ENCODE measurements around the gene NAV3. TPM values are rescaled to one million over a fixed set of nuclear protein-coding genes. Genes with fewer than 3 reads are reported as not detected.

NAV3 gene
- total RNA-seq, 1 experiment from 2014 or later: 3.0 TPM

GRCh38 chr12:77998236-77998786 lies 167.6 kb downstream of the NAV3 start:
- Histone ChIP-seq H2BK12ac (ENCODE audit: insufficient read length, low read depth, low read length) (no peak overlapping the region), H4K8ac (replicated peaks; ENCODE audit: insufficient read length, low read depth, low read length) (no peak overlapping the region), H3K27me3 (ENCODE audit: insufficient read depth, low read length) (no peaks in the 10 kb centered on the region), H4K91ac (ENCODE audit: insufficient read length, low read depth, low read length) (no peak overlapping the region), H2AK5ac (ENCODE audit: insufficient read length, low read length) (no peak overlapping the region), H3K79me2 (ENCODE audit: insufficient read depth, low read length) (no peaks in the 10 kb centered on the region), H3K9ac (ENCODE audit: extremely low read depth, insufficient read length, low read length) (no peak overlapping the region), H3K4ac (ENCODE audit: low read depth, low read length) (no peak overlapping the region), H3K23me2 (ENCODE audit: insufficient read length, low read depth, low read length, poor library complexity, severe bottlenecking) (no peaks in the 10 kb centered on the region), H4K20me1 (ENCODE audit: control insufficient read depth, insufficient read depth, insufficient read length) (no peaks in the 10 kb centered on the region), H3T11ph (ENCODE audit: low read length) (no peak overlapping the region), H3K4me2 (ENCODE audit: insufficient read depth, insufficient read length, low read length) (no peak overlapping the region), H3K27ac (ENCODE audit: insufficient read length, low read depth, low read length) (no peak overlapping the region), H2AFZ (ENCODE audit: low read length) (no peak overlapping the region), H4K5ac (ENCODE audit: insufficient read length, low read depth, low read length) (no peak overlapping the region), H3K23ac (ENCODE audit: insufficient read length, low read depth, low read length) (no peak overlapping the region), H3K79me1 (ENCODE audit: insufficient read depth, low read depth, low read length, poor library complexity, severe bottlenecking) (no peaks in the 10 kb centered on the region), H3K4me1 (ENCODE audit: insufficient read depth, low read length) (no peaks in the 10 kb centered on the region), H3K14ac (ENCODE audit: insufficient read depth, low read length) (no peak overlapping the region), H2BK5ac (ENCODE audit: insufficient read length, low read length) (no peak overlapping the region), H3K18ac (ENCODE audit: insufficient read length, low read depth, low read length) (no peak overlapping the region), H2BK15ac (ENCODE audit: low read depth, low read length) (no peak overlapping the region), H2BK20ac (ENCODE audit: low read depth, low read length, poor library complexity, severe bottlenecking) (no peak overlapping the region), H3K56ac (ENCODE audit: insufficient read length, low read depth, low read length) (no peak overlapping the region), H2BK120ac (ENCODE audit: low read depth, low read length, poor library complexity, severe bottlenecking) (no peak overlapping the region), H3K9me3 (ENCODE audit: control insufficient read depth, low read depth, low read length) (no peaks in the 10 kb centered on the region)
- no peak for TF ChIP-seq CTCF (conservative IDR thresholded peaks at IDR 0.05)
- no peaks in the 10 kb centered on the region for H3K9me3 Mint-ChIP-seq
- H3K27me3 Mint-ChIP-seq (ENCODE audit: low read depth): no peaks in the 10 kb centered on the region
- no peak for DNase-seq
- no CpG with 5 or more reads among the region's 2 CpGs for WGBS (ENCODE audit: extremely low coverage, insufficient read length, low lambda C conversion rate)
- H3K27ac Mint-ChIP-seq: no peak overlapping the region
- no peak overlapping the region for H3K4me3 Mint-ChIP-seq
- H3K36me3 Mint-ChIP-seq (ENCODE audit: insufficient read depth in 1 of 3, low read depth in 3 of 3): no peaks in the 10 kb centered on the region
- H3K4me1 Mint-ChIP-seq: no peaks in the 10 kb centered on the region
